Measurements from ENCODE around the gene FHIT. TPM values are rescaled to one million over a fixed set of nuclear protein-coding genes. Genes with fewer than 3 reads are reported as not detected.

FHIT gene
- total RNA-seq, 1 donor from 2014 or later = 16.1 TPM

- no peak for TF ChIP-seq CTCF (IDR thresholded peaks at IDR 0.05; ENCODE audit: unreplicated experiment)
- no peak for DNase-seq (ENCODE audit: low spot score, unreplicated experiment)
- H3K27ac Mint-ChIP-seq = no peak overlapping the region
These were observed 493.1 kb downstream of the FHIT start for GRCh38 chr3:60758171-60758570.

GRCh38 chr3:60757724-60758123, 493.5 kb downstream of the FHIT start:
- no peak for TF ChIP-seq CTCF (IDR thresholded peaks at IDR 0.05; ENCODE audit: unreplicated experiment)
- Mint-ChIP-seq H3K9me3 (ENCODE audit: low read depth) (no peaks in the 10 kb centered on the region), H3K36me3 (ENCODE audit: insufficient read depth) (no peaks in the 10 kb centered on the region), H3K4me3 (ENCODE audit: low read depth) (no peak overlapping the region), H3K27me3 (no peaks in the 10 kb centered on the region), H3K27ac (no peak overlapping the region), H3K4me1 (ENCODE audit: low read depth) (peaks cover 15% of the 10 kb centered on the region)
- DNase-seq (ENCODE audit: low spot score, unreplicated experiment) = no peak

More at GRCh38 chr3:60758171-60758570, 493.1 kb downstream of the FHIT start:
- H3K36me3 Mint-ChIP-seq (ENCODE audit: insufficient read depth) = no peaks in the 10 kb centered on the region
- no peak overlapping the region for H3K4me3 Mint-ChIP-seq (ENCODE audit: low read depth)
- no peaks in the 10 kb centered on the region for H3K9me3 Mint-ChIP-seq (ENCODE audit: low read depth)
- peaks cover 15% of the 10 kb centered on the region for H3K4me1 Mint-ChIP-seq (ENCODE audit: low read depth)
- H3K27me3 Mint-ChIP-seq = no peaks in the 10 kb centered on the region

- TF ChIP-seq CTCF (IDR thresholded peaks at IDR 0.05; ENCODE audit: unreplicated experiment) = no peak
These were observed 494.8 kb downstream of the FHIT start for GRCh38 chr3:60756241-60757030.

GRCh38 chr3:60755094-60755493, 496.2 kb downstream of the FHIT start:
- Mint-ChIP-seq H3K36me3 (ENCODE audit: insufficient read depth) (peaks cover 6% of the 10 kb centered on the region), H3K4me1 (ENCODE audit: low read depth) (peaks cover 15% of the 10 kb centered on the region), H3K4me3 (ENCODE audit: low read depth) (no peak overlapping the region), H3K27me3 (no peaks in the 10 kb centered on the region), H3K27ac (no peak overlapping the region), H3K9me3 (ENCODE audit: low read depth) (peaks cover 8% of the 10 kb centered on the region)
- DNase-seq (ENCODE audit: low spot score, unreplicated experiment) = no peak
- TF ChIP-seq CTCF (IDR thresholded peaks at IDR 0.05; ENCODE audit: unreplicated experiment) = peak; percentile 26

More at GRCh38 chr3:60756241-60757030, 494.8 kb downstream of the FHIT start:
- Mint-ChIP-seq H3K36me3 (ENCODE audit: insufficient read depth) (no peaks in the 10 kb centered on the region), H3K27me3 (no peaks in the 10 kb centered on the region), H3K4me3 (ENCODE audit: low read depth) (no peak overlapping the region), H3K9me3 (ENCODE audit: low read depth) (no peaks in the 10 kb centered on the region), H3K27ac (no peak overlapping the region), H3K4me1 (ENCODE audit: low read depth) (peaks cover 15% of the 10 kb centered on the region)
- no peak for DNase-seq (ENCODE audit: low spot score, unreplicated experiment)

GRCh38 chr3:60754617-60755016, 496.6 kb downstream of the FHIT start:
- Mint-ChIP-seq H3K9me3 (ENCODE audit: low read depth) (peaks cover 8% of the 10 kb centered on the region), H3K27me3 (no peaks in the 10 kb centered on the region), H3K4me3 (ENCODE audit: low read depth) (no peak overlapping the region), H3K27ac (no peak overlapping the region), H3K36me3 (ENCODE audit: insufficient read depth) (peaks cover 6% of the 10 kb centered on the region), H3K4me1 (ENCODE audit: low read depth) (peaks cover 15% of the 10 kb centered on the region)
- TF ChIP-seq CTCF (IDR thresholded peaks at IDR 0.05; ENCODE audit: unreplicated experiment) = no peak
- DNase-seq (ENCODE audit: low spot score, unreplicated experiment) = no peak
